Osteocyte (in vitro differentiated cells): ENCODE measurements around the gene SLC18A3. TPM values are rescaled to one million over a fixed set of nuclear protein-coding genes. Genes with fewer than 3 reads are reported as not detected.

ENCODE experiments used
- DNase-seq: peaks from one replicate; pipeline ENCODE4 v3.0.0; 2021; ENCODE audit warnings: mixed read lengths; ENCODE audit not compliant: unreplicated experiment; ENCODE audit errors: extremely low spot score
- H3K27ac Mint-ChIP-seq: one replicate; pipeline ENCODE4 v1.8.0; 2021; ENCODE audit warnings: mild to moderate bottlenecking, mixed read lengths; ENCODE audit not compliant: unreplicated experiment
- H3K27me3 Mint-ChIP-seq: one replicate; pipeline ENCODE4 v1.8.0; 2021; ENCODE audit warnings: mixed read lengths; ENCODE audit not compliant: unreplicated experiment
- H3K36me3 Mint-ChIP-seq: one replicate; pipeline ENCODE4 v1.8.0; 2021; ENCODE audit warnings: mixed read lengths; ENCODE audit not compliant: unreplicated experiment
- H3K4me1 Mint-ChIP-seq: one replicate; pipeline ENCODE4 v1.8.0; 2021; ENCODE audit warnings: mixed read lengths; ENCODE audit not compliant: unreplicated experiment
- H3K4me3 Mint-ChIP-seq: one replicate; pipeline ENCODE4 v1.8.0; 2021; ENCODE audit warnings: mild to moderate bottlenecking, moderate library complexity, mixed read lengths; ENCODE audit not compliant: unreplicated experiment
- H3K9me3 Mint-ChIP-seq: one replicate; pipeline ENCODE4 v1.8.0; 2021; ENCODE audit warnings: mixed read lengths; ENCODE audit not compliant: unreplicated experiment
- CTCF ChIP-seq: fragments of 200-600 bp; sonication (generic); IDR thresholded peaks from 2 replicates; pipeline ENCODE4 v1.5.0; 2021; ENCODE audit warnings: antibody characterized with exemption, mild to moderate bottlenecking, moderate library complexity
- total RNA-seq: library from RNA; stranded (reverse); gene quantifications from 2 replicates; pipeline ENCODE4 v1.2.1, GENCODE V29; 2021

SLC18A3 gene
- total RNA-seq, 1 donor from 2014 or later, result 0.32 TPM

GRCh38 chr10:49568235-49568634 lies 41.9 kb upstream of the SLC18A3 start:
- H3K27ac Mint-ChIP-seq, result peak overlapping the region; percentile 94
- no peak for DNase-seq
- H3K4me3 Mint-ChIP-seq, result peak overlapping the region; percentile 36
- peaks cover 86% of the 10 kb centered on the region for H3K4me1 Mint-ChIP-seq
- H3K9me3 Mint-ChIP-seq, result peaks cover 19% of the 10 kb centered on the region
- H3K36me3 Mint-ChIP-seq, result peaks cover 13% of the 10 kb centered on the region
- H3K27me3 Mint-ChIP-seq, result no peaks in the 10 kb centered on the region
- TF ChIP-seq CTCF, result no peak

- Mint-ChIP-seq H3K36me3 (peaks cover 13% of the 10 kb centered on the region), H3K4me3 (peak overlapping the region; percentile 36)
- TF ChIP-seq CTCF, result no peak
These were observed 41.0 kb upstream of the SLC18A3 start for GRCh38 chr10:49569031-49569631.

GRCh38 chr10:49571388-49571787 lies 38.7 kb upstream of the SLC18A3 start:
- TF ChIP-seq CTCF, result no peak
- peaks cover 13% of the 10 kb centered on the region for H3K9me3 Mint-ChIP-seq

More at GRCh38 chr10:49569031-49569631, 41.0 kb upstream of the SLC18A3 start:
- peaks cover 83% of the 10 kb centered on the region for H3K4me1 Mint-ChIP-seq
- H3K27me3 Mint-ChIP-seq, result no peaks in the 10 kb centered on the region
- peaks cover 19% of the 10 kb centered on the region for H3K9me3 Mint-ChIP-seq
- DNase-seq, result no peak
- peak overlapping the region; percentile 94 for H3K27ac Mint-ChIP-seq

GRCh38 chr10:49572594-49573114 lies 37.5 kb upstream of the SLC18A3 start:
- TF ChIP-seq CTCF, result no peak
- peaks cover 7% of the 10 kb centered on the region for H3K36me3 Mint-ChIP-seq
- H3K4me3 Mint-ChIP-seq, result no peak overlapping the region
- H3K27me3 Mint-ChIP-seq, result no peaks in the 10 kb centered on the region
- H3K27ac Mint-ChIP-seq, result no peak overlapping the region
- DNase-seq, result no peak
- H3K4me1 Mint-ChIP-seq, result peaks cover 53% of the 10 kb centered on the region
- H3K9me3 Mint-ChIP-seq, result peaks cover 5% of the 10 kb centered on the region

More at GRCh38 chr10:49571388-49571787, 38.7 kb upstream of the SLC18A3 start:
- Mint-ChIP-seq H3K36me3 (peaks cover 11% of the 10 kb centered on the region), H3K27me3 (no peaks in the 10 kb centered on the region), H3K4me3 (no peak overlapping the region), H3K4me1 (peaks cover 62% of the 10 kb centered on the region), H3K27ac (no peak overlapping the region)
- no peak for DNase-seq

- no peak for TF ChIP-seq CTCF
- Mint-ChIP-seq H3K27ac (no peak overlapping the region), H3K4me1 (peaks cover 42% of the 10 kb centered on the region), H3K27me3 (no peaks in the 10 kb centered on the region), H3K4me3 (no peak overlapping the region), H3K36me3 (no peaks in the 10 kb centered on the region), H3K9me3 (peaks cover 12% of the 10 kb centered on the region)
- no peak for DNase-seq
These were observed 34.5 kb upstream of the SLC18A3 start for GRCh38 chr10:49575489-49576072.
